Naive thymus-derived CD8-positive, alpha-beta T cell (primary cell): ENCODE data around the gene AGK. TPM values are rescaled to one million over a fixed set of nuclear protein-coding genes. Genes with fewer than 3 reads are reported as not detected.
"Not testable (repeated sequence)": the region's sequence is repeated elsewhere in the genome, so short reads cannot be mapped to it uniquely, and the experiment has no call there.

ENCODE experiments used
- ATAC-seq, 2 donors: fragments of 150-1000 bp; cut with Tn5 transposase in 1 of 2; sonication (Bioruptor Pico), chemical (Tn5 transposase) in 1 of 2; 1 replicate in 1 of 2; 2 replicates in 1 of 2; pipeline ENCODE4 v1.10.0; 2021; ENCODE audit warnings: mild to moderate bottlenecking in 2 of 2, moderate library complexity in 2 of 2
- POLR2A ChIA-PET: fragments of 350-600 bp; sonication (Branson Sonifier 250); formaldehyde crosslinking; loops from one replicate; lab custom pipeline; 2021; ENCODE audit warnings: antibody characterized with exemption; lab: Charles Lee
- DNase-seq, 10 donors: peaks; one replicate each; pipeline versions ENCODE4 v3.0.0 to v3.0.0-alpha.2; 2020 to 2022
- H3K27ac Mint-ChIP-seq, 10 donors: one replicate each; pipeline ENCODE4 v1.8.0; 2020 to 2022; ENCODE audit warnings: mild to moderate bottlenecking in 10 of 10, mixed read lengths in 10 of 10, moderate library complexity in 4 of 10, inconsistent platforms in 1 of 10
- H3K27me3 Mint-ChIP-seq, 5 donors: one replicate each; pipeline ENCODE4 v1.8.0; 2021 to 2022; ENCODE audit warnings: mixed read lengths in 5 of 5
- H3K36me3 Mint-ChIP-seq, 3 donors: one replicate each; pipeline ENCODE4 v1.8.0; 2020 to 2022; ENCODE audit warnings: mixed read lengths in 3 of 3, mild to moderate bottlenecking in 2 of 3, inconsistent platforms in 1 of 3
- H3K4me1 Mint-ChIP-seq, 4 donors: one replicate each; pipeline ENCODE4 v1.8.0; 2021 to 2022; ENCODE audit warnings: mixed read lengths in 4 of 4
- H3K4me3 Mint-ChIP-seq, 10 donors: one replicate each; pipeline ENCODE4 v1.8.0; 2020 to 2022; ENCODE audit warnings: mild to moderate bottlenecking in 10 of 10, mixed read lengths in 10 of 10, moderate library complexity in 6 of 10, inconsistent platforms in 1 of 10
- H3K9me3 Mint-ChIP-seq, 9 donors: one replicate each; pipeline ENCODE4 v1.8.0; 2020 to 2022; ENCODE audit warnings: mixed read lengths in 9 of 9, mild to moderate bottlenecking in 3 of 9, inconsistent platforms in 1 of 9, moderate library complexity in 1 of 9
- polyA plus RNA-seq, 3 donors: library from polyadenylated mRNA; unstranded; fragments of 300-500 nt; fragmentation: Illumina TruSeq; gene quantifications; one replicate each; pipeline ENCODE4 v1.2.3, GENCODE V29; 2021
- total RNA-seq, 8 experiments: library from RNA in 2 of 8; stranded (reverse) in 2 of 8; gene quantifications; one replicate each; pipeline ENCODE4 v1.2.3 and lab custom pipeline; 2021 to 2026

The AGK gene
- total and polyA plus RNA-seq, 5 experiments from 2014 or later = 23.3 to 29.3 (median 26.3) TPM

GRCh38 chr7:141675436-141676215 lies 124.4 kb downstream of the AGK start:
- no peak overlapping the region for H3K4me3 Mint-ChIP-seq
- H3K4me1 Mint-ChIP-seq = peaks cover 0 to 4% (median 3%) of the 10 kb centered on the region in 4 donors
- DNase-seq (no peak), ATAC-seq (no peak)
- no peaks in the 10 kb centered on the region for H3K9me3 Mint-ChIP-seq
- H3K27ac Mint-ChIP-seq = peak overlapping the region in 3 of 10 donors; percentile 15 to 60 (median 51)
- H3K36me3 Mint-ChIP-seq = peaks cover 0 to 55% (median 13%) of the 10 kb centered on the region in 3 donors
- POLR2A ChIA-PET = no interaction called here
- no peaks in the 10 kb centered on the region for H3K27me3 Mint-ChIP-seq

DNA sequence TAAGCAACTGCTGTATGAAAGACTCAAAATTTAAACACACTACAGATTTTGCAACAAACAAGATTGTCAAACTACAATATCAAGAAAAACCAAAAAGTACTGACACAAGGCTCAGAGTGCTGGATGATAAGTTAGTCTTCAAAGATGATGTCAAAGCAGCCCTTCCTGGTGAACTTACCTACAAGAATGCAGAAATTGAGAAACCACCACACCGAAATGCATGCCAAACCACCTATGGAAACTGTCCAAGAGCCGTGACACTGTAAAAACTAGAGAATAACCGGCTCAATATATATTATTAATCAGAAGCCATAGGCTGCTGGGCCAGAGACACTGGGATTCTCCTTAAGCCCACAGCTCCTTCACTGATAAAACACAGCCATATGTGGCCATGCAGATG lies 125.4 kb downstream of the AGK start:
- ATAC-seq = no peak
- H3K9me3 Mint-ChIP-seq = no peaks in the 10 kb centered on the region
- DNase-seq = no peak
- H3K36me3 Mint-ChIP-seq = peaks cover 0 to 59% (median 19%) of the 10 kb centered on the region in 3 donors
- H3K27ac Mint-ChIP-seq = peak overlapping the region in 1 of 10 donors; percentile 55
- POLR2A ChIA-PET = no interaction called here
- no peak overlapping the region for H3K4me3 Mint-ChIP-seq
- peaks cover 0 to 5% (median 3%) of the 10 kb centered on the region in 4 donors for H3K4me1 Mint-ChIP-seq
- no peaks in the 10 kb centered on the region for H3K27me3 Mint-ChIP-seq

DNA sequence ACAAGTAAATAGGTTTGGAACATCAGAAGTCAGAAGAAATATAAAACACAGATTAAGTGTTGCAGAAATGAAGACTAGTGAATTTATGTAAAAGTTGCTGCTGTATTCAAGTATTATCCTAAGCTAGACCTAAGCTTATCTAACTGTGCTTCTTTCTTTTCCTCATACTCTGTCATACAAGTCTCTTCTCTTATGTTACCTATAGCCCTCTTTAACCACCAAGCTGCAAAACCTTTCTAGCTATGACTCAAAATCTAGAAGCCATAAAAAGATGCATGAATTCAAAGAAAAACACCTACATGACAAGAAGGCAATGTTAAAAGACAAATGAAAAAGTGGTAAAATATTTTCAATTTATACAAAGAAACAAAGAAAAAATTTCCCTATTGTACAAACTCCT lies 127.8 kb downstream of the AGK start:
- H3K27ac Mint-ChIP-seq = peak overlapping the region in 2 of 10 donors; percentile 5 to 11
- no peaks in the 10 kb centered on the region for H3K9me3 Mint-ChIP-seq
- no peaks in the 10 kb centered on the region for H3K27me3 Mint-ChIP-seq
- peaks cover 0 to 66% (median 15%) of the 10 kb centered on the region in 3 donors for H3K36me3 Mint-ChIP-seq
- H3K4me1 Mint-ChIP-seq = peaks cover 0 to 5% (median 3%) of the 10 kb centered on the region in 4 donors
- ATAC-seq = no peak
- POLR2A ChIA-PET = no interaction called here
- no peak for DNase-seq
- H3K4me3 Mint-ChIP-seq = no peak overlapping the region

DNA sequence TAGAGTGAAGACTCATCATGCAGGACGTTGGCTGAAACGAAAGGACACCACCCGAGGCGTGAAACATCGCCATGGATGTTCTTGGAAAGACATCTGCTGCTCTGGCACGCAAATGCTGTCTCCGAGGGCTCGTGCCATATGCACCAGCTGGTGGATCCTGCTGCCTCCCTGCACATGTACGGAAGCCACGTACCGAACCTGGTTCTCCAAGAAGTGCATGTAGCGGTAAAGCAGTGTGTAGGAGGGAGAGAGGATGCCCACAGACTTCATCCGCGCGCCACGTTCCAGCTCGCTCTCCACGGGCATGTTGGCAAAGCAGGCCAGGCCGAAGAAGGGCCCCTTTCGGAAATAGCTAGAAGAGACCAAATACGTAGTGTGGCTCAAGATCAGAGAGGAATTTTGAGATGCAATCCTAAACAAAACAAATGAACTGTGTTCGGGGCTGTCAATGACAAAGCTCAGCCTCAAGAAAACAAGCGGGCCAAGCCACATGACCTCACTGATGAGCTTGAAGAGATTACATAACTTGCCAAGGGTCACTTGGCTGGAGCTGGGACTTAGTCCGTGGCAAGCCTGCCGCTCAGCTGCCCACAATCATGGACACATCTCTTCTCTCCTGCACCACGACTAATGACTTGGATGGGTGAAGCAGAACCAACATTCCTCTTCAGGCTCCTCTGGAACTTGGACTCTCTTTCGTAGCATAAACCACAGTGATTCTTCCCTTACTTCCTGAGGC lies 134.2 kb downstream of the AGK start:
- Mint-ChIP-seq H3K27me3 (no peaks in the 10 kb centered on the region), H3K36me3 (peaks cover 5 to 58% (median 23%) of the 10 kb centered on the region in 3 donors), H3K4me3 (no peak overlapping the region), H3K9me3 (no peaks in the 10 kb centered on the region), H3K4me1 (peaks cover 7 to 36% (median 22%) of the 10 kb centered on the region in 4 donors), H3K27ac (peak overlapping the region in 1 of 10 donors; percentile 68)
- DNase-seq = no peak
- ATAC-seq = no peak
- POLR2A ChIA-PET = interaction anchor here (1.1 kb wide), 1 partner anchor 15 kb away, joined by 3 read pairs; no protein-coding TSS in a partner anchor

- Mint-ChIP-seq H3K36me3 (peaks cover 5 to 52% (median 22%) of the 10 kb centered on the region in 3 donors), H3K27me3 (no peaks in the 10 kb centered on the region), H3K9me3 (no peaks in the 10 kb centered on the region), H3K4me1 (peaks cover 6 to 38% (median 21%) of the 10 kb centered on the region in 4 donors), H3K4me3 (no peak overlapping the region), H3K27ac (peak overlapping the region in 5 of 10 donors; percentile 2 to 68 (median 36))
- no peak for DNase-seq
- no peak for ATAC-seq
- POLR2A ChIA-PET = no interaction called here
These were observed 134.9 kb downstream of the AGK start for GRCh38 chr7:141686074-141686473.

DNA sequence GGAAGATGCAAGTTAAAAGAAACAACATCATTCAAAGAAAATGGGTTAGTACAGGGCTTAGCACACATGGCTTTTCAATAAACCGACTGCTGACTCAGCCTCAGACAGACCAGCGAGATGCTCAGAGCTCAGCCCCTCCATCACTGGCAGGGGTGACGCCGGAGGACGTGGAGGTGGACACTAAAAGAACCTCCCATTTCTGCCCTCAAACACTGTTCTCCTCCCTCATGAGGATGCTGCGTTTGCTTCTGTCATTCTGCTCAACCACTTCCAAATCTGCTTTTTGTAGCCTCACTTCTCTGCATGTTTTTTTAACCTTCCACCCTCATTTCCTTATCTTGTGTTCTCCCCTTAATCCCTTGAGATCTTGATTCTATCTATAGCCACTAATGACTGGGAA lies 135.5 kb downstream of the AGK start:
- DNase-seq = no peak
- POLR2A ChIA-PET = no interaction called here
- H3K4me1 Mint-ChIP-seq = peaks cover 6 to 40% (median 24%) of the 10 kb centered on the region in 4 donors
- peak overlapping the region in 4 of 10 donors; percentile 6 to 47 (median 34) for H3K27ac Mint-ChIP-seq
- ATAC-seq = no peak
- peaks cover 5 to 46% (median 17%) of the 10 kb centered on the region in 3 donors for H3K36me3 Mint-ChIP-seq
- no peaks in the 10 kb centered on the region for H3K9me3 Mint-ChIP-seq
- no peak overlapping the region for H3K4me3 Mint-ChIP-seq
- no peaks in the 10 kb centered on the region for H3K27me3 Mint-ChIP-seq

GRCh38 chr7:141688043-141688442 lies 136.8 kb downstream of the AGK start:
- Mint-ChIP-seq H3K27ac (no peak overlapping the region), H3K36me3 (peaks cover 5 to 35% (median 14%) of the 10 kb centered on the region in 3 donors), H3K4me3 (no peak overlapping the region), H3K9me3 (no peaks in the 10 kb centered on the region), H3K4me1 (peaks cover 15 to 47% (median 30%) of the 10 kb centered on the region in 4 donors), H3K27me3 (no peaks in the 10 kb centered on the region)
- DNase-seq = no peak
- POLR2A ChIA-PET = interaction anchor here (1.0 kb wide), 1 partner anchor 13 kb away, joined by 3 read pairs; no protein-coding TSS in a partner anchor
- no peak for ATAC-seq

GRCh38 chr7:141689072-141689825 lies 138.0 kb downstream of the AGK start:
- Mint-ChIP-seq H3K36me3 (peaks cover 5 to 28% (median 14%) of the 10 kb centered on the region in 3 donors), H3K4me1 (peaks cover 19 to 54% (median 38%) of the 10 kb centered on the region in 4 donors), H3K27ac (peak overlapping the region in 3 of 10 donors; percentile 36 to 55 (median 45))
- H3K4me3 Mint-ChIP-seq, H3K9me3 Mint-ChIP-seq, DNase-seq, ATAC-seq, H3K27me3 Mint-ChIP-seq, POLR2A ChIA-PET: not testable (repeated sequence)

DNA sequence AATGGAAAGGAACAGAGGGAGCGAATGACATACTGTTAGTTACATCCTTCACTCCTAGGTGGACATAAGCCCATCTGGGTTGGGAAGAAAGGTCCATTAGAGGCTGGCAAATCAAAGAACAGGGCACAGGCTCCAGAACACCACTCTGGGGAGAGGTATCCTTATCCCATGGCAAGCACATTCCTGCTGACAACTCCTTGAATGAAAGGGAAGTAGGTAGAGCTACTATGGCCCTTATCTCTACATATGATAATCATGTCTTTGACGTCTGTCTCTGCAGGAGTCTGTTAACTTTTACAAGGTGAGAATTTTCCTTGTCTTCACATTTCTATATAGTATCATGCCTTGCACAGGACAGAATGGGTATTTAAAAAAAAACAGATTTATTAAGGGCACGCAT lies 140.3 kb downstream of the AGK start:
- H3K36me3 Mint-ChIP-seq = peaks cover 0 to 26% (median 3%) of the 10 kb centered on the region in 3 donors
- H3K4me1 Mint-ChIP-seq = peaks cover 31 to 75% (median 55%) of the 10 kb centered on the region in 4 donors
- H3K4me3 Mint-ChIP-seq = no peak overlapping the region
- H3K9me3 Mint-ChIP-seq = no peaks in the 10 kb centered on the region
- H3K27ac Mint-ChIP-seq = no peak overlapping the region
- no peak for DNase-seq
- H3K27me3 Mint-ChIP-seq = no peaks in the 10 kb centered on the region
- ATAC-seq = no peak
- POLR2A ChIA-PET = interaction anchor here (1.7 kb wide), 1 partner anchor 10 kb away, joined by 6 read pairs; the partner anchor contains the start of gene DENND11

DNA sequence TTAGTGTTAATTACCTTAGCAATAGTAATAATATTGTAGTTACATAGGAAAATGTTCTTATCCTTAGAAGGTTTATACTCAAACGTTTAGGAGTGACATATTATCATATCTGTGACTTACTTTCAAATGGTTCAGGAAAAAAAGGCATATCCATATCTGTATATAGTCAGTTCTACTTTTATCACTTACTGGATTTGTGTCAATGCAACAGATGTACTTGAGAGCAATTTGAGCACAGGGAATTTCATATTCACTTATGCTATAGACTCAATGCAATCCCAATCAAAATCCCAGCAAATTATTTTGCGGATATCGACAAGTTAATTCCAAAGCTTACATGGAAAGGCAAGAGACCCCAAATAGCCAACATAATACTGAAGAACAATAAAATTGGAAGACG lies 140.8 kb downstream of the AGK start:
- DNase-seq (no peak), ATAC-seq (no peak)
- H3K27ac Mint-ChIP-seq = no peak overlapping the region
- H3K4me1 Mint-ChIP-seq = peaks cover 33 to 76% (median 57%) of the 10 kb centered on the region in 4 donors
- H3K9me3 Mint-ChIP-seq = no peaks in the 10 kb centered on the region
- peaks cover 0 to 28% (median 3%) of the 10 kb centered on the region in 3 donors for H3K36me3 Mint-ChIP-seq
- no peak overlapping the region for H3K4me3 Mint-ChIP-seq
- H3K27me3 Mint-ChIP-seq = no peaks in the 10 kb centered on the region
- POLR2A ChIA-PET = interaction anchor here (1.7 kb wide), 1 partner anchor 9 kb away, joined by 6 read pairs; the partner anchor contains the start of gene DENND11

DNA sequence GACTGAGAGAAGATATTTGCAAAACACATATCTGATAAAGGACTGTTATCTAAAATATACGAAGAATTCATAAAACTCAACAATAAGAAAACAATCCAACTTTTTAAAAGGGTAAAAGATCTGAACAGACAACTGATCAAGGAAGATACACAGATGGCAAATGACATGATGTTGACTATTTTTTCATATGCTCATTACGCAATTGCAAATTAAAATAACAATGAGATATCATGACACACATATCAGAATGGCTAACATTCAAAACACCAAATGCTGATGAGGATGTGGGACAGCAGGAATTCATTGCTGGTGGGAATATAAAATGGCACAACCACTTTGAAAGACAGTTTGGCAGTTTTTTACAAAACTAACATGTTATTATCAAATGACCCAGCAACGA lies 141.9 kb downstream of the AGK start:
- no peak overlapping the region for H3K4me3 Mint-ChIP-seq
- POLR2A ChIA-PET = no interaction called here
- H3K4me1 Mint-ChIP-seq = peaks cover 40 to 82% (median 65%) of the 10 kb centered on the region in 4 donors
- no peak for DNase-seq
- H3K36me3 Mint-ChIP-seq = peaks cover 0 to 32% (median 3%) of the 10 kb centered on the region in 3 donors
- H3K9me3 Mint-ChIP-seq = no peaks in the 10 kb centered on the region
- no peak overlapping the region for H3K27ac Mint-ChIP-seq
- ATAC-seq = no peak
- H3K27me3 Mint-ChIP-seq = no peaks in the 10 kb centered on the region

- Mint-ChIP-seq H3K9me3 (no peaks in the 10 kb centered on the region), H3K36me3 (peaks cover 0 to 34% (median 0%) of the 10 kb centered on the region in 3 donors), H3K4me1 (peaks cover 57 to 84% (median 79%) of the 10 kb centered on the region in 4 donors), H3K27me3 (no peaks in the 10 kb centered on the region), H3K27ac (peak overlapping the region in 1 of 10 donors; percentile 22), H3K4me3 (no peak overlapping the region)
- DNase-seq (no peak), ATAC-seq (no peak)
- POLR2A ChIA-PET = no interaction called here
These were observed 144.6 kb downstream of the AGK start for GRCh38 chr7:141695803-141696289.
